Activated CD8-positive, alpha-beta memory T cell treated with anti-CD3 and anti-CD28 coated beads, Interleukin-2, amount 50 U/mL, for 4 hours (primary cell): Measurements from ENCODE around the gene THBS3.

Source experiments
- DNase-seq: peaks from one replicate; pipeline ENCODE4 v3.0.0-alpha.2; 2020

Gene THBS3

GRCh38 chr1:155186794-155187455 is 20.8 kb downstream of the THBS3 start:
- DNase-seq, result no peak

DNA sequence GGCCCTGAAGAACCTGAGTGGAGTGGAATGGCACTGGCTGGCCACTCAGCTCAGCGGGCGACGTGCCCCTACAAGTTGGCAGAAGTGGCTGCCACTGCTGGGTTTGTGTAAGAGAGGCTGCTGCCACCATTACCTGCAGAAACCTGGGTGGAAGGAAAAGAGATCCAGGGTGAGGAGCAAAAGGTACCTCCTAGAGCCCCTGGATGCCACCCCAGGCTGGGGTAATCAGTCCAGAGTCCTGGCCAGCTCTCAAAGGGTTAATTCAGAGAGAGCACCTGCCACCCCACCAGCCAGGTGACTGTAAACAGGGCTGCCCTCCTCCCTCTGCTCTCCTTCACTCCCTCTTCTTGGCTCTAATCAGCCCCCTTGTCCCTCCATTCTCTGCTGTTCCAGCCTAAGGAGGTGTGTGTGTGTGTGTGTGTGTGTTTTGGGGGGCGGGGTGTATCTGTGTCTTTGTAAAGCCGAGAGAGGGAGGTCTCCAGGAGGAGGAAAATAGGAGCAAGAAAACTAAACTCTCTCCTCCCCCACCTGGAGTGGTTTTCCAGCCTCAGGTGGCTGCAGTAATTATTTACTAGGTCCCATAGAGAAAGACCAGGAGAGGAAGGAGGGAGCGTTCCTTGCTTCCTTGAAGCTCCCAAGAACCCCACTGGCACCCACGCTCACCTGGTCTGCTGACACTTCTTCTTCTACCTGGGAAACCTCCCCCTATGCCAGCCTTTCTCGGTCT is 21.5 kb downstream of the THBS3 start:
- DNase-seq, result no peak

GRCh38 chr1:155185783-155186066 is 22.0 kb downstream of the THBS3 start:
- DNase-seq, result no peak

GRCh38 chr1:155184835-155185782 is 22.6 kb downstream of the THBS3 start:
- no peak for DNase-seq

DNA sequence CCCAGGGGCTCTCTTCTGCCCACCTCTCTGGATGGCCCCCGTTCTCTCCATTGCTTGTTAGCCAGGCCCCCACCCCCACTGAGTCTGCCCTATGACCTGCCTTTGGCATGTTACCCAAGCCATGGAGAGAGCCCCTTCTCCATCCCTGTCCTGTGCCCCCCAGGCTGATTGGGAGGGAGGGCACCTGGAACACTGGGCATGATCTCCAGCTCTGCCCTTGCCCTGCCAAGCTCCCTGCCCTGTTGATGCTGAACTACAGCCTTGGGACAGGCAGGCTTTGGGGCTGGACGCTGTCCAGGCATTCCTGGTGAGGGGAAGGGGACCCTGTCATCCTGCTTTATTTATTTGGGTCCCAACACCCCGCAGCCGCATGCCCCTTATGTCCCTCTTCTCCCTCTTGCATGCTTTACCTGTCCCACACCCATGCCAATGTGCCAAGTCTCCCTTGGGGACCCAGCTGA is 23.3 kb downstream of the THBS3 start:
- no peak for DNase-seq

DNA sequence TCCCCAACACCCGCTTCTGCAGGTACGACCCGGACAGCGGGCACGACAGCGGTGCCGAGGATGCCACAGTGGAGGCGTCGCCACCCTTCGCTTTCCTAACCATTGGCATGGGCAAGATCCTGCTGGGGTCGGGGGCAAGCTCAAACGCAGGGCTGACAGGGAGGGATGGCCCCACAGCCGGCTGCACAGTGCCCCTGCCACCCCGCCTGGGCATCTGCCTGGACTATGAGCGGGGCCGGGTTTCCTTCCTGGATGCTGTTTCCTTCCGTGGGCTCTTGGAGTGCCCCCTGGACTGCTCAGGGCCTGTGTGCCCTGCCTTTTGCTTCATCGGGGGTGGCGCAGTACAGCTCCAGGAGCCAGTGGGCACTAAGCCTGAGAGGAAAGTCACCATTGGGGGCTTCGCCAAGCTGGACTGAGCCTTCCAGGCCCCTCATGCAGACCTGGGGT is 23.9 kb downstream of the THBS3 start:
- DNase-seq, result no peak

- no peak for DNase-seq
Observed at GRCh38 chr1:155182052-155182550, 25.6 kb downstream of the THBS3 start.

DNA sequence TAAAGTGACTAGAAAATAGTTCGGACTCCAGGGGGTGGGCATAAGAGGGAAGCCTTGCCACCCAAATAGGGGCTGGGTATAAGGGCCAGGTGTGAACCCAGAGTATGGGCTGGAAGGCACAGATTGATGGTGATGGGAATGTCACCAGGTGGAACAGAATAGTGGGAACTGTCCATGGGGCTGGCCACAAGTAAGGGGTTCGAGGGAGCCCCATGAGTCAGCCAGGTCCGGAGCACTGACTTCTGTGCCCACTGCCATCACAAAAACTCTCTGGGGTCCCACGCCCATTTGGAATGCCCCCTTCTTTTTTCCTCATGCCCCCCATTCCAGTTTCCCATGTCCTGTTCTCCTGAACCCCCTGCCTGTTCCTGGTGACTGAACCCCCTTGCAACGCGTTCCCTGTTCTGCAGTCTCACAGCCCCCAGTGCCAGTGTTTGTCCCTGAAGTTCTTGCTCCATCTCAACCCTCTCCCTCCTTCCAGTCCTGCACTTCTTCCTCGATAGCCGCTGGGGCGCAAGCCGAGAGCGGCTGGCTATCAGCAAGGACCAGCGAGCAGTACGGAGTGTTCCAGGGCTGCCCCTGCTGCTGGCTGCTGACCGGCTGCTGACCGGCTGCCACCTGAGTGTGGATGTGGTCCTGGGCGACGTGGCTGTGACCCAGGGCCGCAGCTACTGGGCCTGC is 26.2 kb downstream of the THBS3 start:
- no peak for DNase-seq

- DNase-seq, result no peak
Observed at GRCh38 chr1:155179112-155180031, 28.3 kb downstream of the THBS3 start.

- no peak for DNase-seq
Observed at GRCh38 chr1:155178441-155179111, 29.1 kb downstream of the THBS3 start.

DNA sequence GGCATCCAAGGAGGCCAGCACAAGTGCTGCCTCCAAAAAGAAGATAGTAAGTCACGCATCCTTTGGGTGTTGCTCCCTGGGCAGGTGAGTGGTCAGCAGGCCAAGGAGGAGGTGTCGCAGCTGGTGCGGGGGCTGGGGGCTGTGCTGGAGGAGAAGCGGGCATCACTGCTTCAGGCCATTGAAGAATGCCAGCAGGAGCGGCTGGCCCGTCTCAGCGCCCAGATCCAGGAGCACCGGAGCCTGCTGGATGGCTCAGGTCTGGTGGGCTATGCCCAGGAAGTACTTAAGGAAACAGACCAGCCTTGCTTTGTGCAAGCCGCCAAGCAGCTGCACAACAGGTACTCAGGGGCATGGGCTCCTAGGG is 29.8 kb downstream of the THBS3 start:
- DNase-seq, result no peak

DNA sequence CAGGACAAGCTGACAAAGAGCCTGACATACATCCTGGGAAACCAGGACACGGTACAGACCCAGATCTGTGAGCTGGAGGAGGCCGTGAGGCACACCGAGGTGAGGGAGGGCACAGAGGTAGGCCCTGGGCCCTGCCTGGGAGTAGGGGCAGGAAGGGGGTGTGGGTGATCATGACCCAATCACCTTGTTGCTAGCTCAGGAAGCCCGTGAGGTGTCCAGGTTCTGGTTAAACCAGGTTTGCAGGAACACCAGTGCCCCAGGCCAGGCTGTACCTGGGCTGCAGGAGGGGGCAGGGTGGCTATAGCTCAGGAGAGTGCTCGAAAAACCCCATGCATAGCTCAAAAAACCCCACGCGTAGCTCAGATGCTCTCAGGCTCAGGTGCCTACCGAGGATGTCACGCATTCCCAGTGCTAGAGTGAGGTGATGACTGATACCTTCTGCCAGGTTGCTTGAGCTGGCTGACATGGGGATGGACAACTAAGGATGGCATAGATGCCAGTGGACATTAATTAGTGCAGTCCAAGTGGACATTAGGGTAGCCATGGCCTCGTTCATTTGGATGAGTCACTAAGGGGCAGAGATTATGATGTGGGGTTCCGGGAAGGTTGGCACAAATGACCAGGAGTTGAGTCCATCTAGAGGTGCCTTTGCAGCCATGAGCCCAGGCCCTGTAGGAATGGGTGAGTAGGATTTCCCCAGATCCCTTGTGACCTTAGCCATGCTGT is 30.3 kb downstream of the THBS3 start:
- no peak for DNase-seq

- DNase-seq, result peak; percentile 86
Observed at GRCh38 chr1:155176544-155177071, 31.1 kb downstream of the THBS3 start.

- no peak for DNase-seq
Observed at GRCh38 chr1:155175927-155176371, 31.7 kb downstream of the THBS3 start.

DNA sequence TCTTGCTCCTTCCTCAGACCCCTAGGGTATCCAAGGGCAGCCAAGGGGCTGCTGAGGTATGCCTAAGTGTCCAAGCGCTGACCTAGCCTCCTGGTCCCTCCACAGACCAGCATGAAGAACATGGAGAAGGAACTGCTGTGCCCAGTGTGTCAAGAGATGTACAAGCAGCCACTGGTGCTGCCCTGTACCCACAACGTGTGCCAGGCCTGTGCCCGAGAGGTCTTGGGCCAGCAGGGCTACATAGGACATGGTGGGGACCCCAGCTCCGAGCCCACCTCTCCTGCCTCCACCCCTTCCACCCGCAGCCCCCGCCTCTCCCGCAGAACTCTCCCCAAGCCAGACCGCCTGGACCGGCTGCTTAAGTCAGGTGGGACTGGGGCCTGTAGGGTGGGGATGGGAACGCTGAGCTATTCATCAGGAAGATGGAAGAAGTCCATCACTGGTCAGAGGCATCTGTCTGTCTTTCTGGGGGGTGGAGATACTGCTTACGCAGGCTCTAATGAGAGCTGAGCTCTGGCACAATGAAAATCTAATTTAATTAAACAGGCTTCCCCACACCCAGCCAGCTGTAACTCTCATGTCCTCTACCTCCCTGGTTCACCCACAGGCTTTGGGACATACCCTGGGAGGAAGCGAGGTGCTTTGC is 32.3 kb downstream of the THBS3 start:
- no peak for DNase-seq

DNA sequence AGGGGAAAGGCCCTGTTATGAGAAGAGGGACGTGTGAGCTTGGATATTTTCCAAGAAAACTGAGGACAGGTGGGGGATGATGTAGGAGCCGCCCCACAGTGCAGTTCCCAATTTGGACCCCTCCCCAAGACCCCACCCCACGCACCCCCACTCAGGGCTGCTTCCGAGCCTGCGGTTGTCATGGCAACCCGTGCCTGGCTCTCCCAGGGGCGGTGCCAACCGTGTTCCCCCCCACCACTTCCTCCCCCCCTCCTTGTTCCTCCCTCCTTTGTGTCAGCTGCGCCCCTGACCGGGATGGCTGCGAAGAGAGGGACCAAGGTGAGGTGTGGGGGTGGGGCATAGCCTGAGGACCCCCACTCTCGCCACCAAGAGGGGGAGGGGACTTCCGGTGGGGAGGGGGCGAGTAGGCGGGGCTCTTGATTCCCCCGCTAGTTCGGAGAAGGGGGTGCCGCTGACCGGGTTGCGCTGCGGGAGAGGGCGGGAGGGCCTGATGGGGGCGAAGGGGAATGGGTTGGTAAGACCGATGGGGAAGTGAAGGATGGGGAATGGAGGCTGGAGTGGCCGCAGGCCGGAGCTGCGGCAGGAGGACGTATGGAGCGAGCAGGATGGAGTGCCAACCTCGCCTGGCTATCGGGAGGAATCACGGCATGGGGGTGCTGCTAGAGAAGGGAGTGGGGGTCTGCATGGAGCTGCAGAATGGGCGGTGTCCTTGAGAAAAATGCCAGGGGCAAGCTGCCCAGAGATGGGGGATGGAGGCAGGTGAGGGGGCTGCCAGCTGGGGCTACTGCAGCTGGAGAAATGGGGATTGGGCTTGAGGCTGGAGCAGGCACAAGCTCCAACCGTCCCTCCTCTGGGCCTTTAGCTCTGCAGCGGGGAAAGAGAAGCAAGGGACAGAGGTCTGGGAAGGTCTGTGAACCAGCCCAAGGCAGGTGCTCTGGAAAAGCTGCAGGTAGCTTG is 33.1 kb downstream of the THBS3 start:
- peak; percentile 52 for DNase-seq

- peak; percentile 69 for DNase-seq
Observed at GRCh38 chr1:155173478-155174323, 34.0 kb downstream of the THBS3 start, which contains the start of gene TRIM46. Gene TRIM46, plus strand, starts transcription at chr1:155173849. Its CDS starts 118 bp downstream, at chr1:155173967.
